AG09319 (cell line): Measurements from ENCODE around the gene OPCML.

Experiments
- DNase-seq: peaks from one replicate; pipeline ENCODE4 v3.0.0-alpha.2; 2010; ENCODE audit warnings: low read depth; ENCODE audit errors: extremely low read depth
- TF ChIP-seq, protein P1 (sequence below): IDR thresholded peaks from 2 replicates; pipeline ENCODE4 v1.5.1; 2011; ENCODE audit warnings: low read depth, mild to moderate bottlenecking, inconsistent platforms, low read length, moderate library complexity

Gene OPCML

DNA sequence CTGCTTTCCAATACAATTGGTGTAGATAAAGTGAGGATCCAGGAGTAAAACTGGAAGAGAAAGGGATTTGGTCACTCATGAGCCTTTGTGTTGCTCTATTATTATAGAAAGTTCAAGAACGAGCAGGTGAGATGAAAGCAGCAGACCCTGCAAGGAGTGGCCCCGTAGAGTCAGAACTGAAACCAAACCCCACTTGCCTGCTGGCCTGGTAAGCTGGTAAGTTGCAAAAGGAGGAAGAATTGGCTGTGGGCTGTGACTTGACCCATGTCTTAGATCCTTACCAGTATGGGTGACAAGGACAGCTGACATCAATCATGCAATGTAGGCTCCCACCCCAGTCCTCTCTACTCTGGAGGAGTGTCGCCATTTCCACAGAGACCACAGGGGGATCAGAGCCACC is 201.3 kb downstream of the OPCML start:
- no peak for DNase-seq
- TF ChIP-seq, protein P1, sequence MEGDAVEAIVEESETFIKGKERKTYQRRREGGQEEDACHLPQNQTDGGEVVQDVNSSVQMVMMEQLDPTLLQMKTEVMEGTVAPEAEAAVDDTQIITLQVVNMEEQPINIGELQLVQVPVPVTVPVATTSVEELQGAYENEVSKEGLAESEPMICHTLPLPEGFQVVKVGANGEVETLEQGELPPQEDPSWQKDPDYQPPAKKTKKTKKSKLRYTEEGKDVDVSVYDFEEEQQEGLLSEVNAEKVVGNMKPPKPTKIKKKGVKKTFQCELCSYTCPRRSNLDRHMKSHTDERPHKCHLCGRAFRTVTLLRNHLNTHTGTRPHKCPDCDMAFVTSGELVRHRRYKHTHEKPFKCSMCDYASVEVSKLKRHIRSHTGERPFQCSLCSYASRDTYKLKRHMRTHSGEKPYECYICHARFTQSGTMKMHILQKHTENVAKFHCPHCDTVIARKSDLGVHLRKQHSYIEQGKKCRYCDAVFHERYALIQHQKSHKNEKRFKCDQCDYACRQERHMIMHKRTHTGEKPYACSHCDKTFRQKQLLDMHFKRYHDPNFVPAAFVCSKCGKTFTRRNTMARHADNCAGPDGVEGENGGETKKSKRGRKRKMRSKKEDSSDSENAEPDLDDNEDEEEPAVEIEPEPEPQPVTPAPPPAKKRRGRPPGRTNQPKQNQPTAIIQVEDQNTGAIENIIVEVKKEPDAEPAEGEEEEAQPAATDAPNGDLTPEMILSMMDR = no peak

DNA sequence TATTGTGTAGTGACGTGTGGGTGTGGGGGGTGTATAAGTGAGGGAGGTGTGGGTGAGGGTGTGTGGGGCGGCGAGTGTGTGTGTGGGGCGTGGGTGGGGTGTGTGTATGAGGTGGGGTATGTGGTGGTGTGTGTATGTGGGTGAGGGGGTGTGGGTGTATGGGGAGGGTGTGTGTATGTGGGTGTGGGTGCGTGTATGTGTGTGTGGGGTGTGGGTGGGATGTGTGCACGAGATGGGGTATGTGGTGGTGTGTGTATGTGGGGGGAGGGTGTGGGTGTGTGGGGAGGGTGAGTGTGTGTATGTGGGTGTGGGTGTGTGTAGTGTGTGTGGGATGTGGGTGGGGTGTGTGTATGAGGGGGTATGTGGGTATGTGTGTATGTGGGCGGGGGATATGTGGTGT is 205.5 kb downstream of the OPCML start:
- DNase-seq = no peak
- TF ChIP-seq, protein P1 = no peak

DNA sequence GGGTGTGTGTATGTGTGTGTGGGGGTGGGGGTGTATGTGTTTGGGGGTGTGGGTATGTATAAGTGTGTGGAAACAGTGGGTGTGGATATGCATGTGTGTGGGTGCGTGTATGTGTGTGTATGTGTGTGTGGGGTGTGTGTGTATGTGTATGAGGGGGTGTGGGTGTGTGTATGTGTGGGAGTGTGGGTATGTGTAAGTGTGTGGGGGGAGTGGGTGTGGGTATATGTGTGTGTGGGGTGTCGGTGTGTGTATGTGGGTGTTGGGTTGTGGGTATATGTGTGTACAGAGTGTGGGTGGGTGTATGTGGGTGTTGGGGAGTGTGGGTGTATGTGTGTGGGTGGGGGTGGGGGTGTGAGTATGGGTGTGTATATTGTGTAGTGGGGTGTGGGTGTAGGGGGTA is 206.0 kb downstream of the OPCML start:
- TF ChIP-seq, protein P1 = no peak
- no peak for DNase-seq

DNA sequence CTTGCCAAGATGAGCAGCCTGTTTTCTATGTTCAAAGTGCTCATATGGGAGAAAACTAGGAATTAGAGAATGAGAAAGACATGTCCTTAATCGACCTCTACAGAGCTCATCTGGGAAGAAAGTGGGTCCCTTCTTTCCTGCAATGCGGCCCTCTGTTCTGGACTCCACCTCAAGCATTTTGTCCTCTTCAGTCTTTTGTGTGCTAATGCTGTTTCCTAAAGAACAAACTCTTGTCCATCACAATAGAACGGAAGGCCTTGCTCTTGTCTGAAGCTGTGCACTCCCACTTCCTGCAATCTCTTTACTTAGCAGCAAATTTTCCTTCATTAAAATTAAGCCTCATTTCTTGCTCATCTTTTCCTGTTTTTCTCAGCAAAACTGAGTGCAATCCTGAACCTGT is 206.6 kb downstream of the OPCML start:
- TF ChIP-seq, protein P1 = no peak
- DNase-seq = no peak

DNA sequence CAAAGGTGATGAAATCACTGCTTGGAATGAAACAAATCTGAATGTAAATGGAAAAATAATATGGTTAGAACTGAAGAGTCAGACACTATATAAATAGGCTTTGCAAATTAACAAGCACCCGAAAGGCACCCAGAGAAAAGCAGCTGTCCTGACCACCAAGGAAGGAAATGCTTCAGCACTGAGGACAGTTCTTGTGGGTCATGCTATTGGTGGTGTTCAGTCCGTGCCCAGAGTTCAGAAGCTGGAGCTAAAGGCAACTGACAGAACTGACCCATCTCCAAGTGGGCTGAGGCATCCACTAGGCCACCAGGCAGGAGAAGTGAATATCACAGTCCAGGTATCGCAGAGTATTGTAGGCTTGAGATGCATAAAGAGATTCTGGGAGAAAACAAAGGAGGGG is 208.9 kb downstream of the OPCML start:
- no peak for DNase-seq
- TF ChIP-seq, protein P1 = no peak

DNA sequence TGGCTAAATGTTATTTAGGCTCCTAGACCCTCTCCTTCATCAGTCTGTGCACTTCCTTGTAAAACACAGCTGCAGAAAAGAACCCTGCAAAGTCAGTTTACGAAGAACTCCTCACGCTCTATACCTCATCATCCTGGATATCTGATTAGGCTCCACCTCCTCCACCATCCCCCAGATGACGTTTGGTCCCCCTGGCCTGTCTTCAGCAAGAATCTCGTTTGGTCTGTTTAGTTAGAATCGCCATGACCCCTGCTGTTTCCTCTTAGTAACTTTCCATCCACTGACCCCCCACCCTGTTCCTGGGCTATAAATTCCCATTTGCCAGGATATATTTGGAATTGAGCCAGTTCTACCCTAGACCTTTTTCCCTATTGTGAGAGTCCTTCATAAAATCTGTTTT is 214.1 kb downstream of the OPCML start:
- DNase-seq = no peak
- TF ChIP-seq, protein P1 = no peak

DNA sequence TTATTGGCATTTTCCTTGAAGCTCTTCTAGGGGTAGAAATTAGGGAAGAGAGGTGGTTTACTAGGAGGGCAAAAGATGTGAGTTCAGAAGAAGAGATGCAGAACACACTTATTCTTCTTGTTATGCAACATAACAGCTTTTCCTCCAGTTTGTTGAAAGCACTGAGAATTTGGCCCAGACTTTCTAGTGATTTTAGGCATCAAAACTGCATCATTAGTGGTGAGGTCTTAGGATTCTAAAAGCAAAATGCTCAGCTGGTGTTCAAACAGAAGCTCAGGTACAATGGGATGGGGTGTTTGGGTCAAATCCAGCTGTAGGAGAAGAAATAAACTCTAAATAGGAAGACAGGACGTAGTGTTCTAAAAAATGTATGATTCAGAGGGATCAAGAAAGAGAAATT is 221.1 kb downstream of the OPCML start:
- TF ChIP-seq, protein P1 = no peak
- no peak for DNase-seq

DNA sequence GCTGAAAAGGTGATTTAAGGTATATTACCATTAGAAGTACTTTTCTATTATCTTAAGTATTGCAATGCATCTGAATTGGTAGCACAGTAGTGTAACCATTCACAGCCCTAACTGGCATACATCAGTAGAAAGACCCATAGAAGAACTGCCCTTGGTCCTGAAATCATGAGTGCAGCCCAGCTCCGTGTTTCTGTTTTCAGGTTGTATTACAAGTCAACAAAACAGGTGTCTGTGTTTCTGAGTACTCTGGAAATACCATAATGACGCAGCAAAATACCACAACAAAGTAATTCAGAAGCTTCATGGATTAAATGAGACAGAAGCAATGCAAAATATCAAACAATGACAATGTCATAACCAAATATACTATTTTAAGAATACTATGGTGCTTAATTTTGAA is 226.3 kb downstream of the OPCML start:
- TF ChIP-seq, protein P1 = no peak
- no peak for DNase-seq
